ENCODE measurements around the gene ARFGAP1.

DNA sequence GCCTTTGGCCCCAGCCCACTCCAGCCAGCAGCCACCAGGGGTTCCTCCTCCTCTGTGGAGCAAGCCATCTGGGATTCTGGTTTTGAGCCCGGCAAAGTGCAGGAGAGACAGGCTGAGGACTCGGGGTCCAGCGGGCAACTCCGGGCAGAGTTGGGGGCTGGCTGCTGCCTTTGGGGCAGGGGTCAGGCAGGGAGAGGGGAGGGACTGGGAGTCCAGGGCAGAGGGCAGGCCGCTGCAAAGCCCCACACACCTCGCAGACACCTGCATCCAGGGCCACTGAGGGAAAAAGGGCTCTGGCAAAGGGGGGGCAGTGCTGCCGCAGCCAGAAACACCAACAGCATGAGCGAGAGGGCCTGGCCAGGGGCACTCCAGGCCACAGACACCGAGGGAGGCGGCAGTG, 28.1 kb upstream of the ARFGAP1 start:
- TF ChIP-seq, protein P1, sequence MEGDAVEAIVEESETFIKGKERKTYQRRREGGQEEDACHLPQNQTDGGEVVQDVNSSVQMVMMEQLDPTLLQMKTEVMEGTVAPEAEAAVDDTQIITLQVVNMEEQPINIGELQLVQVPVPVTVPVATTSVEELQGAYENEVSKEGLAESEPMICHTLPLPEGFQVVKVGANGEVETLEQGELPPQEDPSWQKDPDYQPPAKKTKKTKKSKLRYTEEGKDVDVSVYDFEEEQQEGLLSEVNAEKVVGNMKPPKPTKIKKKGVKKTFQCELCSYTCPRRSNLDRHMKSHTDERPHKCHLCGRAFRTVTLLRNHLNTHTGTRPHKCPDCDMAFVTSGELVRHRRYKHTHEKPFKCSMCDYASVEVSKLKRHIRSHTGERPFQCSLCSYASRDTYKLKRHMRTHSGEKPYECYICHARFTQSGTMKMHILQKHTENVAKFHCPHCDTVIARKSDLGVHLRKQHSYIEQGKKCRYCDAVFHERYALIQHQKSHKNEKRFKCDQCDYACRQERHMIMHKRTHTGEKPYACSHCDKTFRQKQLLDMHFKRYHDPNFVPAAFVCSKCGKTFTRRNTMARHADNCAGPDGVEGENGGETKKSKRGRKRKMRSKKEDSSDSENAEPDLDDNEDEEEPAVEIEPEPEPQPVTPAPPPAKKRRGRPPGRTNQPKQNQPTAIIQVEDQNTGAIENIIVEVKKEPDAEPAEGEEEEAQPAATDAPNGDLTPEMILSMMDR (IDR thresholded peaks at IDR 0.05; ENCODE audit: low read depth, low read length, poor library complexity, severe bottlenecking): no peak
- TF ChIP-seq EZH2phosphoT487 (IDR thresholded peaks at IDR 0.05; ENCODE audit: borderline replicate concordance, low read length): no peak

All from DOHH2 (cell line).